NB4 (cell line): ENCODE results near the gene ALDH5A1.

ENCODE experiments used
- DNase-seq: peaks from one replicate; pipeline ENCODE4 v3.0.0; 2010; ENCODE audit warnings: low read depth
- H3K4me3 ChIP-seq: one replicate; pipeline ENCODE4 v1.5.1; 2011; ENCODE audit warnings: mild to moderate bottlenecking, low read depth, low read length, moderate library complexity
- MYC ChIP-seq: IDR thresholded peaks from 2 replicates; pipeline ENCODE4 v1.6.1; 2011; ENCODE audit warnings: low read depth, low read length
- POLR2A ChIP-seq: IDR thresholded peaks from 2 replicates; pipeline ENCODE4 v1.6.1; 2011; ENCODE audit warnings: mild to moderate bottlenecking; ENCODE audit not compliant: insufficient read length; ENCODE audit errors: extremely low read depth
- TF ChIP-seq, protein P1 (sequence below): IDR thresholded peaks from 2 replicates; pipeline ENCODE4 v1.6.1; 2011; ENCODE audit warnings: low read depth, low read length
- TF ChIP-seq, protein P2 (sequence below): IDR thresholded peaks from one replicate; pipeline ENCODE4 v1.5.1; 2012; ENCODE audit warnings: low read depth, low read length

The ALDH5A1 gene

DNA sequence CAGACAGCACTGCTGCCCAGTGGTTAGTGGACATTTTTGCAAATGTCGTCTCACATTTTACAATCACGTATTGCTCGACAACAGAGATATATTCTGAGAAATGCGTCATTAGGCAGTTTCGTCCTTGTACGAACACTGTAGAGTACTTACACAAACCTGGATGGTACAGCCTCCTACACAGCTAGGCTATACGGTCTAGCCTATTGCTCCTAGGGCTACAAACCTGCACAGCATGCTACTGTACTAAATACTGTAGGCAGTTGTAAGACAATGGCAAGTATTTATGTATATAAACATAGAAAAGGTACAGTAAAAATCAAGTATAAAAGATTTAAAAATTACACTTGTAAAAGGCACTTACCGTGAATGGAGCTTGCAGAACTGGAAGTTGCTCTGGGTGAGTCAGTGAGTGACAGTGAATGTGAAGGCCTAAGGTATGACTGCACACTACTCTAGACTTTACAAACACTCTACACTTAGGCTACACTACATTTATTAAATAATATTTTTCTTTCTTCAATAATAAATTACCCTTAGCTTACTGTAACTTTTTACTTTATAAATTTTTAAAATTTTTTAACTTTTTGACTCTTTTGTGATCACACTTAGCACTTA, 43.1 kb downstream of the ALDH5A1 start:
- DNase-seq: no peak
- no peak overlapping the region for H3K4me3 ChIP-seq
- TF ChIP-seq, protein P1, sequence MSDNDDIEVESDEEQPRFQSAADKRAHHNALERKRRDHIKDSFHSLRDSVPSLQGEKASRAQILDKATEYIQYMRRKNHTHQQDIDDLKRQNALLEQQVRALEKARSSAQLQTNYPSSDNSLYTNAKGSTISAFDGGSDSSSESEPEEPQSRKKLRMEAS: no peak
- TF ChIP-seq MYC (no peak), POLR2A (no peak)
- TF ChIP-seq, protein P2, sequence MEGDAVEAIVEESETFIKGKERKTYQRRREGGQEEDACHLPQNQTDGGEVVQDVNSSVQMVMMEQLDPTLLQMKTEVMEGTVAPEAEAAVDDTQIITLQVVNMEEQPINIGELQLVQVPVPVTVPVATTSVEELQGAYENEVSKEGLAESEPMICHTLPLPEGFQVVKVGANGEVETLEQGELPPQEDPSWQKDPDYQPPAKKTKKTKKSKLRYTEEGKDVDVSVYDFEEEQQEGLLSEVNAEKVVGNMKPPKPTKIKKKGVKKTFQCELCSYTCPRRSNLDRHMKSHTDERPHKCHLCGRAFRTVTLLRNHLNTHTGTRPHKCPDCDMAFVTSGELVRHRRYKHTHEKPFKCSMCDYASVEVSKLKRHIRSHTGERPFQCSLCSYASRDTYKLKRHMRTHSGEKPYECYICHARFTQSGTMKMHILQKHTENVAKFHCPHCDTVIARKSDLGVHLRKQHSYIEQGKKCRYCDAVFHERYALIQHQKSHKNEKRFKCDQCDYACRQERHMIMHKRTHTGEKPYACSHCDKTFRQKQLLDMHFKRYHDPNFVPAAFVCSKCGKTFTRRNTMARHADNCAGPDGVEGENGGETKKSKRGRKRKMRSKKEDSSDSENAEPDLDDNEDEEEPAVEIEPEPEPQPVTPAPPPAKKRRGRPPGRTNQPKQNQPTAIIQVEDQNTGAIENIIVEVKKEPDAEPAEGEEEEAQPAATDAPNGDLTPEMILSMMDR: no peak

DNA sequence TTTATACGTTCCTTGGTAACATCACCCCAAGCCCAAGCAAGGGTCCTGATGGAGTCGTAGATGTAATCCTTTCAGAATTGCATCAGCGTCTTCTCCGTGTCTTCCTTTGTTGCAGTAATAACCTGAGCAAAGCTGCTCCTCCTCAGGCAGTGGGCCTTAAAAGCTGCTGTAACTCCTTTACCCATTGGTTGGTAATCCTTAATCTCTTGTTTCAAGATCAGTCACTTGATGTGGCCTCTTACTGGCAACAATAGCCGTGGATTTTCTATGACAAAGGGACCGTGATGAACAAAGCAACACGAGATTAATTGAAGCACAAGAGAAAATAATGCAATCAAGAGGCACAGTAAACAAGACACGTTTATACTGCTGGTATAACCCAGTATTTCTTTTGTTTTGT, 44.6 kb downstream of the ALDH5A1 start:
- TF ChIP-seq, protein P1: no peak
- no peak for TF ChIP-seq POLR2A
- TF ChIP-seq, protein P2: no peak
- TF ChIP-seq MYC: no peak
- no peak overlapping the region for H3K4me3 ChIP-seq
- no peak for DNase-seq

DNA sequence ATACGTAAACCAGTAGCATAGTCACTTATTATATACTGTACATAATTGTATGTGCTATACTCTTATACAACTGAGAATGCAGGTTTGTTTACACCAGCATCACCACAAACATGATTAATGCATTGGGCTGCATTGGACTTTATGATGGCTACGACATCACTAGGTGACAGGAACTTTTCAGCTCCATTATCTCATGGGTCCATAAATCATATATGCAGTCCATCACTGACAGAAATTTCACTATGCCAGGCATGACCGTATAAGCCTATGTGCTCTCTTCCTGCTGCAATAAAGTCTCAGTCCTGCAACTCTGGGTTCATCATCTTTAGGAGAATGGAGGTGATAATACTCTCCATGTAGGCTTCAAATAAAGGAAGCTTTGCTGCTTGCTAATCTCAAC, 45.4 kb downstream of the ALDH5A1 start:
- no peak for DNase-seq
- no peak overlapping the region for H3K4me3 ChIP-seq
- TF ChIP-seq, protein P2: no peak
- TF ChIP-seq POLR2A (no peak), MYC (no peak)
- TF ChIP-seq, protein P1: no peak

DNA sequence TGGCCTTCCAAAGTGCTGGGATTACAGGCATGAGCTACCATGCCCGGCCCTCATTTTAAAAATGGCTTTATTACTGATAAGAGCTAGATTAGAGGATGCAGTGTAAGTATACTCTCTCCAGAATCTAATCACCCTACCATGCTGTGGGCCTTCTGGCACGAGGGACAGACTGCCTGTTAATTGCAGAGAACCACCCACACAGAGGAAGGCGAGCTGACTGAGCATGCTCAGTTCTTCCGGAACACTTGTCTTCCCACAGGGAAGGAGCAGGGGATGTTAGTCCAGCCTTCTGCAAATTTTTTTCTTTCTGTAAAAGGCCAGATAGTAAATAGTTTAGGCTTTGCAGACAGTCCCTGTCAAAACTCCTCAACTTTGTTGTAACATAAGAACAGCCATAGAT, 48.9 kb downstream of the ALDH5A1 start:
- no peak for DNase-seq
- TF ChIP-seq, protein P1: no peak
- TF ChIP-seq MYC (no peak), POLR2A (no peak)
- TF ChIP-seq, protein P2: no peak
- H3K4me3 ChIP-seq: no peak overlapping the region

DNA sequence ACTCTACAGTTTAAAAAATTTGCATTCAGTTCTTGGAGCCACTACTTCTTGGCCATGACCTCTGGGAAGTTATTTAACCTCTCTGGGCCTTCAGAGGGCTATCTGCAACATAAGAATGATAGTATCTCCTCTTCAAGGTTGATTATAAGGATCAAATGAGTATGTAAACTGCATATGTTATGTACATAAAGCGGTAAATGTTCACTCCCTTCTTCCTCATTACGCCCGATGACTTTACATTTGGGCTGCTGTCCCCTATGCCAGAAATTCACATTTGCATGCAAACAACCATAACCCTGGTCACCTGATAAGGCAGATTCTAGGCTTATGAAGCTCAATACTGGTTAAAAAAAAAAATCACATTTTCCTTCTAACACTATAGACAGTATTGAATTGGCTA, 50.4 kb downstream of the ALDH5A1 start:
- DNase-seq: no peak
- TF ChIP-seq, protein P2: no peak
- no peak for TF ChIP-seq MYC
- TF ChIP-seq POLR2A: no peak
- TF ChIP-seq, protein P1: no peak
- H3K4me3 ChIP-seq: no peak overlapping the region

DNA sequence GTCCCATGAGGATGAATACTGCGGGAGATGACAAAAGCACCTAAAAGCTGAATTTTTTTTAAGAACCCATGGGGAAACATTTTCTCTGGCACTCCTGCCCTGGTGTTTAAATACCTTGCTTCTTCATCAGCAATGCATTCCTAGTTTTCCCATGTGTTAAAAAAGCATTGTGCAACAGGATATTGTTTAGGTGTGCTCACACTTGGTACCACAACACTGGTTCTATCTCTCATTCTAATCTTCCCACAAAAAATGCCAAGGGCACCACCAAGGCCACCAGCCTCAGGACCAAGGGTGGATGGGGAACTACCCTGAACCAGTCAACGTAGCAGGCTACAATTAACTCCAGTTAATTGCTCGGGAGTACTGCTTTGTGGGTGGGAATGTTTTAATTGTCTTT, 50.9 kb downstream of the ALDH5A1 start:
- DNase-seq: no peak
- TF ChIP-seq, protein P1: no peak
- TF ChIP-seq, protein P2: no peak
- TF ChIP-seq POLR2A: no peak
- TF ChIP-seq MYC: no peak
- no peak overlapping the region for H3K4me3 ChIP-seq
